Right atrium auricular region (tissue), 2 donors: ENCODE data around the gene ITGBL1. TPM values are rescaled to one million over a fixed set of nuclear protein-coding genes. Genes with fewer than 3 reads are reported as not detected.

Source experiments
- DNase-seq: peaks from one replicate; pipeline ENCODE4 v3.0.0-alpha.2; 2019; ENCODE audit warnings: low spot score
- H3K27ac ChIP-seq, 2 donors: fragments of 200-600 bp; sonication (generic); 1 replicate in 1 of 2; 2 replicates in 1 of 2; pipeline ENCODE4 v1.5.1; 2016 to 2019
- H3K27me3 ChIP-seq, 2 donors: fragments of 200-600 bp; sonication (generic); one replicate each; pipeline versions ENCODE4 v1.5.1 to v1.6.0; 2017 to 2019
- H3K36me3 ChIP-seq: fragments of 200-600 bp; sonication (generic); one replicate; pipeline ENCODE4 v1.5.1; 2016
- H3K4me1 ChIP-seq, 2 donors: fragments of 200-600 bp; sonication (generic); one replicate each; pipeline versions ENCODE4 v1.5.1 to v1.6.0; 2017 to 2019
- H3K4me3 ChIP-seq, 2 donors: fragments of 200-600 bp; sonication (generic); 1 replicate in 1 of 2; 2 replicates in 1 of 2; pipeline ENCODE4 v1.5.1; 2017 to 2019; ENCODE audit warnings: mild to moderate bottlenecking in 1 of 2, moderate library complexity in 1 of 2
- H3K9me3 ChIP-seq, 2 donors: fragments of 200-600 bp; sonication (generic); one replicate each; pipeline ENCODE4 v1.5.1; 2019
- CTCF ChIP-seq, 2 donors: fragments of 200-600 bp; sonication (generic); IDR thresholded peaks; one replicate each; pipeline ENCODE4 v1.5.1; 2019; ENCODE audit warnings: antibody characterized with exemption in 2 of 2
- total RNA-seq, 2 donors: library from RNA; depleted of rRNA; stranded (reverse); fragments of >200 nt; gene quantifications; one replicate each; pipeline ENCODE4 v1.1.0, GENCODE V29; 2016

ITGBL1 gene
- total RNA-seq, 2 donors from 2014 or later: 2.4 to 5.4 TPM

- Histone ChIP-seq H3K4me1 (no peaks in the 10 kb centered on the region), H3K27me3 (no peaks in the 10 kb centered on the region), H3K9me3 (no peaks in the 10 kb centered on the region), H3K36me3 (no peaks in the 10 kb centered on the region), H3K27ac (no peak overlapping the region), H3K4me3 (no peak overlapping the region)
- DNase-seq: no peak
- TF ChIP-seq CTCF (IDR thresholded peaks at IDR 0.05): no peak
These were observed 209.4 kb downstream of the ITGBL1 start for GRCh38 chr13:101661839-101662238.

DNA sequence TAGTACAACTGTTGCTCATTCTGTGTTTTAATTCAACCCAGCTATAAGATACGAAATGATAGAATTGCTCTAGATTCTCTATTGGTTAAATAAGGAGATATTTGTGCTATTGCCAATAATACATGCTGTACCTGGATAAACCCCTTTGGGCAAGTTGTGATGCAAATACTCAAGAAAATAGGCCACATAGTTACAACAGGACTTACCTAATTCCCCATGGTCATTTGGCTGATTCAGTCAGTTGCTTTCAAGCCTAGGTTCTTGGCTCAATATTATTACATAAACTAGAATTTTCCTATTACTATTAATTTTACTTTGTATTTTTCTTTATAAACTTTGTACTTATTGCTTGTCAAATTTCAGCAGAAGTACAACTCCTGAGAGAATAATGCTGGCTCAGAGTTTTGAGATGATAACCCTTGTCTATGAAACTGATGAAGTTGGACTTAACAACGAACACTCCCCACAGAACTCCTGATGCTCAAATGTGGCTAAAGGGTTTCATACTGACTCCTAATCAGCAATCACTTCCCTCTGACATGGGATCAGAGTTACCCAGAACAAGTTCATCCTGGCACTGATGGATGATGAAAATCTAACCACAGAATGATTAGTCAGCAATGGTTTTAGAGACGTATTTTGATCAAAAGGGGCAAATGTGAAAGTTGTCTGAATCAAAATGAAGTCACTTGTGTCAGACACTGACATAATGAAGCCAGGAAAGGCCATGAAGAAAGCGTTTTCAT, 221.1 kb downstream of the ITGBL1 start:
- no peak overlapping the region for H3K4me3 ChIP-seq
- no peaks in the 10 kb centered on the region for H3K36me3 ChIP-seq
- H3K27me3 ChIP-seq: no peaks in the 10 kb centered on the region
- DNase-seq: no peak
- no peaks in the 10 kb centered on the region for H3K9me3 ChIP-seq
- no peaks in the 10 kb centered on the region for H3K4me1 ChIP-seq
- TF ChIP-seq CTCF (IDR thresholded peaks at IDR 0.05): no peak
- H3K27ac ChIP-seq: no peak overlapping the region

DNA sequence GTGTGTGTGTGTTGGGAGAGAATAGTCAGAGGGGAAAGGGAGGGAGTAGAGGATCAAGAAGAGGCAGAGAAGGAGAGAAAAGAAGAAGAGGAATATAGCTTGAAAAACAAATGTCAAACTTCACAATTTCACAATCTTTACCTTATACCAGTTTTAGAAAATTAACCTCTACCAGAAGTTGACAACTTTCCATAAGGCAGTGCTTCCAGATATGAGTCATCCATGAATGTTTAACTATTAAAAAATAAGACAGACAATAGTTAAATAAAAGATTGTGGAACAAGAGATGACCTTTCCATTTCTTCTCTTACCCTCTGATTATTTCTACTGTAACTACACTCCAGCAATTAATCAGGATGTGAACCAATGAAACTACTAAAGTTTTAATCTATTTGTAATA, 229.4 kb downstream of the ITGBL1 start:
- TF ChIP-seq CTCF (IDR thresholded peaks at IDR 0.05): no peak
- Histone ChIP-seq H3K27me3 (no peaks in the 10 kb centered on the region), H3K27ac (no peak overlapping the region), H3K4me3 (no peak overlapping the region), H3K4me1 (no peaks in the 10 kb centered on the region), H3K9me3 (no peaks in the 10 kb centered on the region), H3K36me3 (no peaks in the 10 kb centered on the region)
- DNase-seq: no peak

DNA sequence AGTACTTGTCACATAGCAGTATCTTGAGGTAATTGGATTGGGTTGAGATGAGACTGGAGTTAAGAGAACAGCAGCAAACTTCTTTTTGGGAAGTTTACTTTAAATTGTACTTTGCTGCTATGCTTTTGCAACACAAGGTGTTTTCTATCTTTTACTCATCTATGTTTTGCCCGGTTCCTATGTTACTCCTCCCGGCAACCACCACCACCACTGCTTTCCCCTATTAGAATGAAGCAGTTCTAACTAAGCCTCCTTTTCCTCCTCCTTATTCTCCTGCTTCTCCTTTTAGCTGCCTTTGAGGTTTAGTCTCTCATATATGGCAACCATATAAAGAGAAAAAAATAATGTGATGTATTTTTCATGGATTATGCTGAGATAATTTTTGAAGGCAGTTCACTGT, 233.5 kb downstream of the ITGBL1 start:
- Histone ChIP-seq H3K36me3 (no peaks in the 10 kb centered on the region), H3K27me3 (no peaks in the 10 kb centered on the region), H3K4me1 (no peaks in the 10 kb centered on the region), H3K27ac (no peak overlapping the region), H3K4me3 (no peak overlapping the region), H3K9me3 (no peaks in the 10 kb centered on the region)
- TF ChIP-seq CTCF (IDR thresholded peaks at IDR 0.05): no peak
- DNase-seq: no peak

DNA sequence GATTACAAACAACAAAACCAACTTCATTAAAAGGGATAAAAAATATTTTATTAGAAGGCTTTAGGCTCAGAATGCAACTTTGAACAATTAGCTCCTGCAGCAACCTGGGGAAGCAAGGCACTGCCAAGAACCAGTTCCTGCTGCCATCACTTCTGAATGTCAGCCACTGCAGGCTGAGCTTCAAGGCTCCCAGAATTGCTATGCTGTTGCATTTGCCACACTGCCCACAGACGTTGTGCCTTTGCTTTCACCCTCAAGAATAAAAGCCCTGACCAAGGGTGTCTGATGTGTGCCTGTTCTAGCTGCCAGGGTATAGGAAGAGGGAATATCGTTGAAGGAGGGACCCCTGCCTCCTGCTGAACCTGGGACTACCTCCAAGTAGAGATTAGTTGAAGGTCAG, 238.4 kb downstream of the ITGBL1 start:
- no peak for DNase-seq
- TF ChIP-seq CTCF (IDR thresholded peaks at IDR 0.05): no peak
- no peaks in the 10 kb centered on the region for H3K4me1 ChIP-seq

DNA sequence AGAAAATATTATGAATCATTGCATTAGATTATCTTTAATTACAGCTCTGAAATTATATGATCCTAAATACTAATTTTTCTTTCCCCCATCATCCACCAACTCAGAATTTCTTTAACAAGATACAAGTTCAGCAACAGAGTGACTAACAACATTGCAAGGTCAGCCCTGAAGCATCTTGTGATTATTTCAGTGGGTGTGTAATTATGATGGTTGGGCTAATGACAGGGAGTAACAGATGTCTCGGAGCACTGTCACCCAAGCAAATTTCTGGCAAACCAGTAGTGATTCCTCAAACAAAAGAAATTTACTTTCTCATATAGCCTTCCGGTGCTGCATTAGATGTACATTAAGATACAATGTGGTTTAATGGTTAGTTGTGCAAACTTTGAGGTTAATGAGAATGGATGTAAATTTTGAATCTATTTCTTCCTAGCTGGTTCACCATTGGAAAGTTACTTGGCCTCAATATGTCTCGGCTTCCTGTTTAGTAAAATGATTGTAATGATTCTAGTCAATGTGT, 238.9 kb downstream of the ITGBL1 start:
- no peak overlapping the region for H3K27ac ChIP-seq
- H3K27me3 ChIP-seq: no peaks in the 10 kb centered on the region
- DNase-seq: no peak
- no peak overlapping the region for H3K4me3 ChIP-seq
- H3K36me3 ChIP-seq: no peaks in the 10 kb centered on the region
- TF ChIP-seq CTCF (IDR thresholded peaks at IDR 0.05): no peak
- H3K9me3 ChIP-seq: no peaks in the 10 kb centered on the region
- H3K4me1 ChIP-seq: no peaks in the 10 kb centered on the region

More for the DNA sequence above, 238.4 kb downstream of the ITGBL1 start:
- Histone ChIP-seq H3K27ac (no peak overlapping the region), H3K27me3 (no peaks in the 10 kb centered on the region), H3K36me3 (no peaks in the 10 kb centered on the region), H3K4me3 (no peak overlapping the region), H3K9me3 (no peaks in the 10 kb centered on the region)
